Cardiac muscle cell (in vitro differentiated cells and primary cell): ENCODE measurements around the gene GABRG3. TPM values are rescaled to one million over a fixed set of nuclear protein-coding genes. Genes with fewer than 3 reads are reported as not detected.

Experiments
- DNase-seq, 2 donors: peaks; one replicate each; pipeline versions ENCODE4 v3.0.0 to v3.0.0-alpha.2; 2010 to 2017; ENCODE audit warnings: low read depth in 1 of 2, low spot score in 1 of 2
- H3K27ac ChIP-seq: fragments of 200-600 bp; sonication (generic); 2 replicates; pipeline ENCODE4 v1.5.1; 2016
- H3K27me3 ChIP-seq: fragments of 200-600 bp; sonication (generic); 2 replicates; pipeline ENCODE4 v1.6.0; 2016; ENCODE audit warnings: control low read depth
- H3K36me3 ChIP-seq: fragments of 200-600 bp; sonication (generic); 2 replicates; pipeline ENCODE4 v1.5.1; 2016; ENCODE audit warnings: control low read depth
- H3K4me1 ChIP-seq: fragments of 200-600 bp; sonication (generic); 2 replicates; pipeline ENCODE4 v1.8.1; 2017; ENCODE audit warnings: low read depth, mild to moderate bottlenecking, mixed run types
- H3K4me3 ChIP-seq: fragments of 200-600 bp; sonication (generic); 2 replicates; pipeline ENCODE4 v1.5.1; 2016; ENCODE audit warnings: mild to moderate bottlenecking
- H3K9me3 ChIP-seq: fragments of 200-600 bp; sonication (generic); 2 replicates; pipeline ENCODE4 v1.5.1; 2017; ENCODE audit warnings: low read depth, mild to moderate bottlenecking, control low read depth
- CTCF ChIP-seq: IDR thresholded peaks from 2 replicates; pipeline ENCODE4 v1.5.1; 2012; ENCODE audit warnings: low read depth, mild to moderate bottlenecking, low read length
- polyA plus RNA-seq: library from polyadenylated mRNA; unstranded; fragments of >200 nt; fragmentation: Nextera tagmentation; extraction: Ambion mirVana; gene quantifications from 2 replicates; pipeline ENCODE4 v1.2.1, GENCODE V29; 2016
- total RNA-seq: library from RNA; depleted of rRNA; stranded (reverse); fragments of >200 nt; gene quantifications from 2 replicates; pipeline ENCODE4 v1.2.3, GENCODE V29; 2016

The GABRG3 gene
- total and polyA plus RNA-seq, 2 experiments from 2014 or later, result not detected

GRCh38 chr15:27396996-27397395, 426.0 kb downstream of the GABRG3 start:
- TF ChIP-seq CTCF, result no peak
- no peak overlapping the region for H3K27ac ChIP-seq

DNA sequence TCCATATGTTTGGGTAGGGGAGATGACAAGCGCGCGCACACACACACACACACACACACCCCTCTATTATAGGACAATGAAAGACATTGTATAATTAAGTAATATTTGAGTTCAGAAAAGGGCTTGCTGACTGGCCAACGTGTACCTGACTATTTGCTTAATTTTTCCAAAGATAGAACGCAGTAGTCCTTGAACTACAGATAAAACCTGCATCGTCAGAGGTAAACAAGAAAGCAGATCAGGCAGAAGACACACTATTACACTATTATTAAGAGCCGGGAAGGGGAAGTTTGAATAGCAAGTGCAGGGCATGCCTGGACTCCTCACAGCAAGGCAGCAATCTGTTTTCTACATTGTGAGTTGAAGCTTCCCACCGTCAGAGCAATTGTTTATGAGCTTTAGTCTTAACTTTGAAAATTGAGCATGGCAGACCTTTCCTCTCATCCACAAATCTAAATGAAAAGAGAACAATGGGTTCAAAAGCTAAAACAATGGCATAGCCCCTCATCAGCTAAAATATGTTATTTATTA, 427.7 kb downstream of the GABRG3 start:
- H3K27ac ChIP-seq, result no peak overlapping the region
- DNase-seq, result no peak
- H3K4me3 ChIP-seq, result no peak overlapping the region
- no peak for TF ChIP-seq CTCF
- H3K36me3 ChIP-seq, result no peaks in the 10 kb centered on the region
- no peaks in the 10 kb centered on the region for H3K9me3 ChIP-seq
- no peaks in the 10 kb centered on the region for H3K4me1 ChIP-seq
- no peaks in the 10 kb centered on the region for H3K27me3 ChIP-seq

More at GRCh38 chr15:27396996-27397395, 426.0 kb downstream of the GABRG3 start:
- Histone ChIP-seq H3K4me1 (no peaks in the 10 kb centered on the region), H3K4me3 (no peak overlapping the region), H3K9me3 (no peaks in the 10 kb centered on the region), H3K27me3 (no peaks in the 10 kb centered on the region), H3K36me3 (no peaks in the 10 kb centered on the region)
- DNase-seq, result no peak

GRCh38 chr15:27399241-27399640, 428.3 kb downstream of the GABRG3 start:
- DNase-seq, result no peak
- Histone ChIP-seq H3K36me3 (no peaks in the 10 kb centered on the region), H3K9me3 (no peaks in the 10 kb centered on the region), H3K27me3 (no peaks in the 10 kb centered on the region), H3K4me3 (no peak overlapping the region), H3K4me1 (no peaks in the 10 kb centered on the region), H3K27ac (no peak overlapping the region)
- TF ChIP-seq CTCF, result no peak

DNA sequence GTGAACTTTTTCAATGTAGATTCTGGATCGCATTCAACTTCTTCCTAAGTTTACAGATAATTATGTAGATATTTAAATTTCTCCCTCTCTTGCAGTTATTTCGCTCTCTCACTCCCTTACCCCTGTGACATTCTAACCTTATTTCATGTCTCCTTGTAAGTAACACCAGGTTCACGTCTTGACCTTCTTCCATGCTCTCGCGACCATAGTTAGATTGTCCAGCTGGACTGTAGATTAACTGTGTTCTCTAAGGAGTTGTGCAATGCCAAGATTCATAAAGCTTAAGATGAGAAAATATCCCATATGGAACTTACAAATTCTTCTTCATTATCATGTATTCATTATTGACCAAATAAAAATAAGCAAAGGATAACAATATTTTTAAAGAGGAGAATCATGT, 430.5 kb downstream of the GABRG3 start:
- no peak overlapping the region for H3K27ac ChIP-seq
- no peaks in the 10 kb centered on the region for H3K4me1 ChIP-seq
- no peaks in the 10 kb centered on the region for H3K36me3 ChIP-seq
- H3K27me3 ChIP-seq, result no peaks in the 10 kb centered on the region
- no peak for TF ChIP-seq CTCF
- H3K9me3 ChIP-seq, result no peaks in the 10 kb centered on the region
- no peak for DNase-seq
- no peak overlapping the region for H3K4me3 ChIP-seq

GRCh38 chr15:27408428-27408827, 437.4 kb downstream of the GABRG3 start:
- no peak for TF ChIP-seq CTCF
- no peak overlapping the region for H3K27ac ChIP-seq
- H3K36me3 ChIP-seq, result no peaks in the 10 kb centered on the region
- no peak for DNase-seq
- no peaks in the 10 kb centered on the region for H3K4me1 ChIP-seq
- no peaks in the 10 kb centered on the region for H3K9me3 ChIP-seq
- H3K27me3 ChIP-seq, result no peaks in the 10 kb centered on the region
- H3K4me3 ChIP-seq, result no peak overlapping the region
